A549 treated with AZD9567 at 1 μM for 4 hours (cell line): ENCODE results near the gene MIEF1. TPM values are rescaled to one million over a fixed set of nuclear protein-coding genes. Genes with fewer than 3 reads are reported as not detected.

Source experiments
- total RNA-seq: library from RNA; stranded (reverse); fragments of 200-300 nt; extraction: Qiagen RNA extraction; gene quantifications from 5 replicates; pipeline ENCODE4 v1.2.3, GENCODE V29; 2022; ENCODE audit not compliant: insufficient read depth

MIEF1 gene
- 24.4 to 27.1 TPM (median 24.8 TPM) in 5 replicates for total RNA-seq

DNA sequence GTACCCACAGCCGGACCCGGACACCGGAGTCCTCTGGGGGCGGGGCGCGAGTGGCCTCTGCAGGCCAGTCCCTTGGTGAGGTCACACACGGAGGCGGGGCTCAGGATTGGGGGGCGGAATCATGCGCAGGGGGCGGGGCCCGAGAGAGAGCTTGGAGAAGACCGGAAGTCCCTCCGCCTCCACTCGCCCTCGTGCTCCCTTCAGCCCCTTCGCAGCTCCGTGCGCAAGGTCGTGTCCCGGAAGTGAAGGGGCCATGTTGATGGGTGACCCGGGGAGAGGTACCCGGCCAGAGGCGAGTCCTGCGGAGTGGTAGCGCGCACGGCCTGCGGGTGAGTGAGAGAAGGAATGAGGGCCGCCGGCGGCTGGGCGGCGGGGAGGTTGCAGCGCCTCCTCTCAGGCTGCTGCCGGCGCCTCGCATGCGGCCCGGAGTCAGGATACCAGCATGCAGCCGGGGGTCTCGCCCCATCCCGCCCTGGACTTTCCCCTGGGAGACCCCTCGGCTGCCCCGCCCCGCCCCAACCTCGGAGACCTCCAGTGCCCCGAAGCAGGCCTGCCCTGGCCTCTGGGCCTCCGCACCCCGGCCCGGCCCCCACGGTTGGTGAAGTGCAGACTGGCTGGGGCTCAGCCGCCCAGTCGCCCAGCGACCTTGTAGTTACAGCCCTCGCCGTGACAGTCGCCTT lies at the start of gene MIEF1:
TSS of gene MIEF1 (plus strand) at position 182 of the 680 bp plus-strand sequence. CDS start 9,005 bp downstream, outside the sequence.

GRCh38 chr22:39456522-39457197 lies 45.4 kb upstream of the MIEF1 start, which contains the start of gene MGAT3:
Gene MGAT3 (plus strand): TSS chr22:39457012. CDS start chr22:39487348, 30,336 bp downstream.

GRCh38 chr22:39520226-39521105 lies 18.4 kb downstream of the MIEF1 start, which contains the start of gene ATF4:
Gene ATF4 (plus strand): TSS chr22:39520562. CDS start chr22:39521446, 884 bp downstream.

GRCh38 chr22:39532215-39533073 lies 30.4 kb downstream of the MIEF1 start, which contains the start of gene RPS19BP1:
Gene RPS19BP1 (minus strand): TSS chr22:39532748. CDS start chr22:39532738, 10 bp downstream.

Other genes with a start within 250 kb of the MIEF1 start
- gene RPL3, start 182.7 kb upstream of the MIEF1 start, total RNA-seq, result 1,743 to 2,245 TPM (median 1,807 TPM) in 5 replicates
- 9.5 to 15.5 TPM (median 11.0 TPM) in 5 replicates for gene SYNGR1, start 152.3 kb upstream of the MIEF1 start, total RNA-seq
- 8.0 to 11.7 TPM (median 10.9 TPM) in 5 replicates for gene TAB1, start 102.5 kb upstream of the MIEF1 start, total RNA-seq
- 0.22 to 0.62 TPM (median 0.46 TPM) in 4 of 5 replicates, not detected in the other for gene MGAT3, start 45.3 kb upstream of the MIEF1 start, total RNA-seq
- 341 to 399 TPM (median 379 TPM) in 5 replicates for gene ATF4, start 18.3 kb downstream of the MIEF1 start, total RNA-seq
- gene RPS19BP1, start 30.5 kb downstream of the MIEF1 start, total RNA-seq, result 70.7 to 107 TPM (median 96.5 TPM) in 5 replicates
- 0.02 to 0.05 TPM (median 0.04 TPM) in 4 of 5 replicates, not detected in the other for gene CACNA1I, start 68.5 kb downstream of the MIEF1 start, total RNA-seq